ENCODE results near the gene TGFB1.
"Not testable (repeated sequence)": the region's sequence is repeated elsewhere in the genome, so short reads cannot be mapped to it uniquely, and the experiment has no call there.

Gene TGFB1

GRCh38 chr19:41296433-41296871 is 57.3 kb downstream of the TGFB1 start:
- H3K4me3 ChIP-seq (replicated peaks in 1 of 2; ENCODE audit: low read depth in 2 of 2, low read length in 2 of 2) = no peak overlapping the region
- no peak for DNase-seq (ENCODE audit: low read depth in 2 of 2)
- TF ChIP-seq CTCF (IDR thresholded peaks at IDR 0.05; ENCODE audit: low read depth, low read length) = no peak

GRCh38 chr19:41295499-41295898 is 58.2 kb downstream of the TGFB1 start:
- no peak for DNase-seq (ENCODE audit: low read depth in 2 of 2)
- H3K4me3 ChIP-seq (replicated peaks in 1 of 2; ENCODE audit: low read depth in 2 of 2, low read length in 2 of 2) = no peak overlapping the region
- no peak for TF ChIP-seq CTCF (IDR thresholded peaks at IDR 0.05; ENCODE audit: low read depth, low read length)

GRCh38 chr19:41294393-41294792 is 59.3 kb downstream of the TGFB1 start:
- no peak overlapping the region for H3K4me3 ChIP-seq (replicated peaks in 1 of 2; ENCODE audit: low read depth in 2 of 2, low read length in 2 of 2)
- DNase-seq (ENCODE audit: low read depth in 2 of 2) = no peak
- no peak for TF ChIP-seq CTCF (IDR thresholded peaks at IDR 0.05; ENCODE audit: low read depth, low read length)

- DNase-seq (ENCODE audit: low read depth in 2 of 2) = not testable (repeated sequence)
Observed at GRCh38 chr19:41289814-41290213, 63.9 kb downstream of the TGFB1 start.

GRCh38 chr19:41288673-41289530 is 64.8 kb downstream of the TGFB1 start:
- no peak for TF ChIP-seq CTCF (IDR thresholded peaks at IDR 0.05; ENCODE audit: low read depth, low read length)
- no peak for DNase-seq (ENCODE audit: low read depth in 2 of 2)
- no peak overlapping the region for H3K4me3 ChIP-seq (replicated peaks in 1 of 2; ENCODE audit: low read depth in 2 of 2, low read length in 2 of 2)

More at GRCh38 chr19:41289814-41290213, 63.9 kb downstream of the TGFB1 start:
- not testable (repeated sequence) for H3K4me3 ChIP-seq (replicated peaks in 1 of 2; ENCODE audit: low read depth in 2 of 2, low read length in 2 of 2)
